A549 (cell line): ENCODE data around the gene RPN2. TPM values are rescaled to one million over a fixed set of nuclear protein-coding genes. Genes with fewer than 3 reads are reported as not detected.

ENCODE experiments used
- ATAC-seq, 2 experiments: fragments of 200-7000 bp in 1 of 2; fragments of >200 bp in 1 of 2; cut with Nextera tagmentation in 1 of 2; cut with Tn5 transposase in 1 of 2; 3 replicates each; pipeline versions ENCODE4 v1.8.0 to v1.9.1; 2018 to 2020; ENCODE audit warnings: mild to moderate bottlenecking in 1 of 2, moderate library complexity in 1 of 2
- CTCF ChIA-PET: fragments of 300-600 bp; sonication (Branson Sonifier 250); formaldehyde crosslinking; extraction: SDS; loops from one replicate; lab custom pipeline; 2021; ENCODE audit warnings: antibody characterized with exemption, inconsistent platforms; lab: Yijun Ruan, JAX
- POLR2A ChIA-PET: fragments of 350-600 bp; formaldehyde crosslinking; extraction: SDS; loops from one replicate; lab custom pipeline; 2021; ENCODE audit warnings: antibody characterized with exemption, inconsistent platforms; lab: Yijun Ruan, JAX
- DNase-seq, 2 experiments: peaks; one replicate each; pipeline versions ENCODE4 v3.0.0 to v3.0.0-alpha.2; 2011 to 2016; ENCODE audit warnings: low read depth in 1 of 2, low spot score in 1 of 2
- FAIRE-seq: peaks from 2 replicates; lab custom pipeline; 2011; peaks lifted over from hg19 to GRCh38; lab: Jason Lieb, UNC
- H3K27ac ChIP-seq, 2 experiments: fragments of >200 bp; sonication (Bioruptor Twin); formaldehyde crosslinking; 3 replicates each; pipeline ENCODE4 v1.5.1; 2016 to 2017
- H3K4me1 ChIP-seq: fragments of >200 bp; sonication (Bioruptor Twin); formaldehyde crosslinking; 3 replicates; pipeline ENCODE4 v1.6.1; 2016
- H3K4me2 ChIP-seq: fragments of >200 bp; sonication (Bioruptor Twin); formaldehyde crosslinking; 3 replicates; pipeline ENCODE4 v1.6.1; 2016
- H3K4me3 ChIP-seq: fragments of >200 bp; sonication (Bioruptor Twin); formaldehyde crosslinking; 3 replicates; pipeline ENCODE4 v1.5.1; 2016
- H3K9me3 ChIP-seq: fragments of >200 bp; sonication (Bioruptor Twin); formaldehyde crosslinking; 3 replicates; pipeline ENCODE4 v1.6.1; 2016
- BCL3 ChIP-seq: fragments of >200 bp; sonication (Bioruptor Twin); formaldehyde crosslinking; IDR thresholded peaks from 3 replicates; pipeline ENCODE4 v1.6.1; 2016
- CBX8 ChIP-seq: fragments of 200-600 bp; sonication (generic); IDR thresholded peaks from 2 replicates; pipeline ENCODE4 v1.6.1; 2016
- CHD2 ChIP-seq: fragments of 150-350 bp; IDR thresholded peaks from 2 replicates; pipeline ENCODE4 v1.6.1; 2014; ENCODE audit warnings: low read length; ENCODE audit not compliant: partially characterized antibody
- CTCF ChIP-seq: fragments of >200 bp; sonication (Bioruptor Twin); formaldehyde crosslinking; IDR thresholded peaks from 3 replicates; pipeline ENCODE4 v1.5.1; 2016
- FOSB ChIP-seq: fragments of 250-450 bp; sonication (Bioruptor Pico); IDR thresholded peaks from 2 replicates; pipeline ENCODE4 v1.5.0; 2020; ENCODE audit warnings: mild to moderate bottlenecking, moderate library complexity
- HOXB13 ChIP-seq: fragments of 250-450 bp; sonication (Bioruptor Pico); IDR thresholded peaks from 2 replicates; pipeline ENCODE4 v1.5.0; 2020; ENCODE audit warnings: low read depth, mild to moderate bottlenecking, moderate library complexity
- PHF8 ChIP-seq: fragments of 200-600 bp; sonication (generic); IDR thresholded peaks from 2 replicates; pipeline ENCODE4 v1.6.1; 2016; ENCODE audit warnings: low read depth, mild to moderate bottlenecking, antibody characterized with exemption, moderate library complexity, borderline replicate concordance
- POLR2A ChIP-seq: IDR thresholded peaks from 2 replicates; pipeline ENCODE4 v1.6.1; 2012; ENCODE audit warnings: mild to moderate bottlenecking, low read length
- POLR2AphosphoS2 ChIP-seq: conservative IDR thresholded peaks from 2 replicates; pipeline ENCODE4 v1.6.1; 2012; ENCODE audit warnings: low read length, improper control_type of control experiment, inconsistent platforms
- RAD21 ChIP-seq, 2 experiments: fragments of >200 bp in 1 of 2; sonication (Bioruptor Twin) in 1 of 2; formaldehyde crosslinking in 1 of 2; IDR thresholded peaks in 1 of 2; conservative IDR thresholded peaks in 1 of 2; 2 replicates in 1 of 2; 3 replicates in 1 of 2; pipeline ENCODE4 v1.6.1; 2012 to 2018; ENCODE audit warnings: inconsistent platforms in 1 of 2
- RCOR1 ChIP-seq: fragments of 150-350 bp; IDR thresholded peaks from 2 replicates; pipeline ENCODE4 v1.6.1; 2014; ENCODE audit warnings: antibody characterized with exemption, low read length, low read depth
- RFX5 ChIP-seq: fragments of 450-650 bp; IDR thresholded peaks from 2 replicates; pipeline ENCODE4 v1.7.1; 2014; ENCODE audit warnings: antibody characterized with exemption, mild to moderate bottlenecking, moderate library complexity
- RNF2 ChIP-seq: fragments of 200-600 bp; sonication (generic); IDR thresholded peaks from 2 replicates; pipeline ENCODE4 v1.6.1; 2016; ENCODE audit warnings: low read depth, mild to moderate bottlenecking, antibody characterized with exemption, moderate library complexity, borderline replicate concordance
- SMC3 ChIP-seq: fragments of >200 bp; sonication (Bioruptor Twin); formaldehyde crosslinking; IDR thresholded peaks from 3 replicates; pipeline ENCODE4 v1.6.1; 2018; ENCODE audit warnings: inconsistent platforms
- SREBF2 ChIP-seq: fragments of 450-650 bp; IDR thresholded peaks from 2 replicates; pipeline ENCODE4 v1.6.1; 2014; ENCODE audit warnings: mild to moderate bottlenecking, moderate library complexity
- ZNF302 ChIP-seq: fragments of 250-450 bp; sonication (Bioruptor Pico); IDR thresholded peaks from 2 replicates; pipeline ENCODE4 v1.9.0; 2021; ENCODE audit warnings: inconsistent platforms, mild to moderate bottlenecking, moderate library complexity
- WGBS: methylation state at CpG from one replicate; pipeline ENCODE4 v1.1.6; 2017; ENCODE audit errors: missing lambda C conversion rate; 5-methylcytosine and 5-hydroxymethylcytosine counted together
- polyA plus RNA-seq, 4 experiments: library from polyadenylated mRNA; depleted of rRNA in 3 of 4; stranded (reverse); fragments of >200 nt; fragmentation: RNase III in 1 of 4; extraction: RNeasy Plus Mini Kit Qiagen cat#74134 plus additional on column Dnase treatment in 1 of 4; gene quantifications; 2 replicates in 3 of 4; 3 replicates in 1 of 4; pipeline ENCODE4 v1.2.3, GENCODE V29; 2011 to 2017
- TF ChIP-seq, protein P1 (sequence below): fragments of >200 bp; sonication (Bioruptor Twin); formaldehyde crosslinking; IDR thresholded peaks from 2 replicates; pipeline ENCODE4 v1.6.1; 2016

Gene RPN2
- polyA plus RNA-seq, 2 of the 4 experiments (the other 2 are of a cell fraction): 282 to 391 TPM

- ATAC-seq: peak; percentile 91 to 94
- Histone ChIP-seq H3K4me2 (no peak overlapping the region), H3K4me3 (no peak overlapping the region), H3K4me1 (peaks cover 3% of the 10 kb centered on the region; the same call in 1 of the 3 replicates), H3K27ac (no peak overlapping the region), H3K9me3 (no peaks in the 10 kb centered on the region)
- CTCF ChIA-PET: interaction anchor here (0.6 to 10.1 kb wide), 21 partner anchors 8 to 382 kb away, joined by 3 to 120 read pairs (median 4); partner anchors contain the start of genes BLCAP, MROH8, RBL1 and RPN2
- FAIRE-seq: no peak
- POLR2A ChIA-PET: interaction anchor here (1.9 kb wide), 1 partner anchor 14 kb away, joined by 6 read pairs; the partner anchor contains the start of gene RPN2
- TF ChIP-seq RFX5 (no peak), CTCF (peak; percentile 76), RAD21 (conservative IDR thresholded peaks at IDR 0.05 in 1 of 2, IDR thresholded peaks at IDR 0.05 in 1 of 2) (0 out of 5 replicates have a peak, but pooled peaks have one; percentile 13 to 16), SMC3 (peak; percentile 30; the same call in 1 of the 3 replicates), CHD2 (no peak)
- DNase-seq: peak; percentile 75 to 82
- 51% methylated on average over 5 of the region's 5 CpGs for WGBS
These were observed 13.2 kb downstream of the RPN2 start for GRCh38 chr20:37192137-37192854.

DNA sequence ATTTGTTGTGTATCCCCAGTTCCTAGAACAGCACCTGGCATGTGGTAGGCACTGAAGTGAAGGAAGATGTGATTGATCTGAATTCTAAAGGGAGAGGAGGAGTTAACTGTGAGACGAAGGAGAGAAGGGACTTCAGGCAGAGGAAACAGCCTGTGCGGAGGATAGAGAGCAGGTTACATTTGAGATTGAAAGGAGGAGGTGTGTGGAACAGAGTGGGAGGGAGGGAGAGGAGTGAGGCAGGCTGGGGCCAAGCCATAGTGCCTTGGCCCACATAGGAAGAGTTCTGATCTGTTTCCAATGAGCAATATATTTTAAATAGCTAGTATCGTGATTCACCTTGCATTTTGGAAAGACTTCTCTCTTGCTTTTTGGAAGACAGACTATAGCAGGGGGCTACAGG lies 14.1 kb downstream of the RPN2 start:
- no peak overlapping the region for H3K4me3 ChIP-seq
- CTCF ChIA-PET: interaction anchor here (0.6 to 10.1 kb wide), 9 partner anchors 7 to 382 kb away, joined by 3 to 120 read pairs (median 24); partner anchors contain the start of genes BLCAP, MROH8 and RPN2
- no peak overlapping the region for H3K4me2 ChIP-seq
- DNase-seq (no peak), FAIRE-seq (no peak), ATAC-seq (no peak)
- no peak for TF ChIP-seq PHF8
- no peak for TF ChIP-seq POLR2A
- TF ChIP-seq, protein P1, sequence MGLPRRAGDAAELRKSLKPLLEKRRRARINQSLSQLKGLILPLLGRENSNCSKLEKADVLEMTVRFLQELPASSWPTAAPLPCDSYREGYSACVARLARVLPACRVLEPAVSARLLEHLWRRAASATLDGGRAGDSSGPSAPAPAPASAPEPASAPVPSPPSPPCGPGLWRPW: no peak
- TF ChIP-seq HOXB13 (CRISPR knock-in tag): no peak
- no peak for TF ChIP-seq SREBF2
- no peak for TF ChIP-seq BCL3
- TF ChIP-seq POLR2AphosphoS2: no peak
- no peak for TF ChIP-seq FOSB (CRISPR knock-in tag)
- TF ChIP-seq RCOR1: no peak
- no peak for TF ChIP-seq CBX8
- H3K9me3 ChIP-seq: no peaks in the 10 kb centered on the region
- 90% methylated on average over 3 of the region's 3 CpGs for whole genome bisulfite sequencing
- no peak overlapping the region for H3K27ac ChIP-seq
- POLR2A ChIA-PET: no interaction called here
- peaks cover 3% of the 10 kb centered on the region; the same call in 1 of the 3 replicates for H3K4me1 ChIP-seq

- DNase-seq (no peak), ATAC-seq (no peak), FAIRE-seq (no peak)
- ChIA-PET CTCF (interaction anchor here (1.4 to 10.1 kb wide), 6 partner anchors 11 to 338 kb away, joined by 3 to 120 read pairs (median 42); partner anchors contain the start of genes BLCAP, MROH8 and RPN2), POLR2A (no interaction called here)
- H3K9me3 ChIP-seq: no peaks in the 10 kb centered on the region
- H3K4me1 ChIP-seq: peaks cover 3% of the 10 kb centered on the region; the same call in 1 of the 3 replicates
- WGBS: 97% methylated on average over 8 of the region's 8 CpGs
- no peak overlapping the region for H3K4me3 ChIP-seq
- H3K27ac ChIP-seq: no peak overlapping the region
- no peak for TF ChIP-seq ZNF302 (CRISPR knock-in tag)
- no peak for TF ChIP-seq RNF2
- no peak overlapping the region for H3K4me2 ChIP-seq
These were observed 14.7 kb downstream of the RPN2 start for GRCh38 chr20:37193821-37194220.
